Measurements from ENCODE around the gene RABEPK. TPM values are rescaled to one million over a fixed set of nuclear protein-coding genes. Genes with fewer than 3 reads are reported as not detected.
"Not testable (repeated sequence)": the region's sequence is repeated elsewhere in the genome, so short reads cannot be mapped to it uniquely, and the experiment has no call there.

RABEPK gene, protein sequence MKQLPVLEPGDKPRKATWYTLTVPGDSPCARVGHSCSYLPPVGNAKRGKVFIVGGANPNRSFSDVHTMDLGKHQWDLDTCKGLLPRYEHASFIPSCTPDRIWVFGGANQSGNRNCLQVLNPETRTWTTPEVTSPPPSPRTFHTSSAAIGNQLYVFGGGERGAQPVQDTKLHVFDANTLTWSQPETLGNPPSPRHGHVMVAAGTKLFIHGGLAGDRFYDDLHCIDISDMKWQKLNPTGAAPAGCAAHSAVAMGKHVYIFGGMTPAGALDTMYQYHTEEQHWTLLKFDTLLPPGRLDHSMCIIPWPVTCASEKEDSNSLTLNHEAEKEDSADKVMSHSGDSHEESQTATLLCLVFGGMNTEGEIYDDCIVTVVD
- 9.0 TPM for total RNA-seq
- long read RNA-seq, partial matches to known transcripts: 4 of 25 reads
- long read RNA-seq, other reads (novel, unspliced or antisense): 14 of 25 reads

- peak; percentile 100 for ATAC-seq
- DNase-seq: peak; percentile 96
- intact Hi-C loops (cut with micrococcal nuclease): no loop called here
Measured at GRCh38 chr9:125200216-125201047, at the start of gene RABEPK. Gene RABEPK (plus strand): TSS chr9:125200542. CDS start chr9:125203014, 2,472 bp downstream.

GRCh38 chr9:125151730-125152129 is 48.6 kb upstream of the RABEPK start:
- intact Hi-C loops (cut with micrococcal nuclease): no loop called here
- no peak for ATAC-seq
- no peak for DNase-seq

GRCh38 chr9:125153712-125154367 is 46.5 kb upstream of the RABEPK start:
- DNase-seq (no peak), ATAC-seq (peak; percentile 72)
- intact Hi-C loops (cut with micrococcal nuclease): no loop called here

GRCh38 chr9:125156551-125156950 is 43.8 kb upstream of the RABEPK start:
- DNase-seq: no peak
- intact Hi-C loops (cut with micrococcal nuclease): no loop called here
- no peak for ATAC-seq

DNA sequence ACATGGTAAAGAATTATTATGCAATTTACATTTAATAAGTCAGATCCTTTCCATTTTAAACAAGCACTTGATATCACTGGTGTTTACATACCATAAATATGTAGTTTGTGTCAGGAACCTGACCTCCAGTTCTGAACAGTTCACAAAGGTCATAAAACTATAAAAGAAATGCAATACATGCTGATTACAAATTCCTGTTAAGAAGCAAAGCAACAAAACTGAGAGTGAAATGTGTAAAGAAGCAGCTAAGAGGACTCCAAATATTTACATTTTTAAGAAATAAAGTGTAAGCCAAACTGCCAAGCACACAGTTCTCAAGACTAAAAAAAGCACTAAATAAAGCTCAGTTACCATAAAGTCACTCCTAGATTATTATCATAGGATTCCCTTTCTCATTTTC is 39.6 kb upstream of the RABEPK start:
- no peak for ATAC-seq
- intact Hi-C loops (cut with micrococcal nuclease): no loop called here
- no peak for DNase-seq

- peak; percentile 50 for ATAC-seq
- no peak for DNase-seq
- intact Hi-C loops (cut with micrococcal nuclease): no loop called here
Measured at GRCh38 chr9:125161284-125161918, 38.9 kb upstream of the RABEPK start.

DNA sequence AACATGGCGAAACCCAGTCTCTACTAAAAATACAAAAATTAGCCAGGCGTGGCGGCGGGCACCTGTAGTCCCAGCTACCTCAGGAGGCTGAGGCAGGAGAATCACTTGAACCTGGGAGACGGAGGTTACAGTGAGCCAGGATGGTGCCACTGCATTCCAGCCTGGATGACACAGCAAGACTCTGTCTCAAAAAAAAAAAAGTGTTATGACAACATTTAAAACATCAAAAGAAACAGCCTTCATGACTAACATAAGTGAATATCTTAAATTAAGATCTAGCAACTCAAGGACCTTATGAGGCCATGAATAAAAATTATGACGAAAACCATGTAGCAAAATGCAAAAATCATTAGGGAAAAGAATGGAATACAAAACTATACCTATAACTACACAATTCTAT is 37.5 kb upstream of the RABEPK start:
- DNase-seq; intact Hi-C loops (cut with micrococcal nuclease); ATAC-seq: not testable (repeated sequence)

GRCh38 chr9:125166762-125167161 is 33.6 kb upstream of the RABEPK start:
- no peak for DNase-seq
- intact Hi-C loops (cut with micrococcal nuclease): no loop called here
- no peak for ATAC-seq

GRCh38 chr9:125169895-125170294 is 30.4 kb upstream of the RABEPK start:
- ATAC-seq (no peak), DNase-seq (no peak)
- intact Hi-C loops (cut with micrococcal nuclease): no loop called here

DNA sequence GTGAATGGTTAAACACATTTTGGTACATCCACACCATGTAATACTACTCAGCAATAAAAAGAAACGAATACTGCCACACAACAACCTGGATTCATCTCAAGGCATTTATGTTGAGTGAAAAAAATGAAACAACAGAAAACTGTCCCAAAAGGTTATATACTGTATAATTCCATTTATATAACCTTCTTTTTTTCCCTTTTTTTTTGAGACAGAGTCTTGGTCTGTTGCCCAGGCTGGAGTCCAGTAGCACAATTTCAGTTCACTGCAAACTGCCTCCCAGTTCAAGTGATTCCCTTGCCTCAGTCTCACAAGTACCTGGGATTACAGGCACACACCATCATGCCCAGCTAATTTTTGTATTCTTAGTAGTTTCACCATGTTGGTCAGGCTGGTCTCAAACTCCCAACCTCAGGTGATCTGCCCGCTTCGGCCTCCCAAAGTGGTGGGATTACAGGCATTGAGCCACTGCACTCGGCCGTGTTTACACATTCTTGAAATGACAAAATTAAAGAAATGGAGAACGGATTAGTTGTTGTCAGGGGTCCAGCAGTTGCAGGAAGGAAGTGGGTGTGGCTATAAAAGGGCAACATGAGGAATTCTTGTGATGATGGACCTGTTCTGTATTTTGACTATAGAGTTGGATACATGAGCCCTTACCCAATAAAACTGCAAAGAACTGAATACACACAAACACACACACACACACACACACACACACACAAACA is 28.1 kb upstream of the RABEPK start:
- intact Hi-C loops (cut with micrococcal nuclease): no loop called here
- ATAC-seq: no peak

DNA sequence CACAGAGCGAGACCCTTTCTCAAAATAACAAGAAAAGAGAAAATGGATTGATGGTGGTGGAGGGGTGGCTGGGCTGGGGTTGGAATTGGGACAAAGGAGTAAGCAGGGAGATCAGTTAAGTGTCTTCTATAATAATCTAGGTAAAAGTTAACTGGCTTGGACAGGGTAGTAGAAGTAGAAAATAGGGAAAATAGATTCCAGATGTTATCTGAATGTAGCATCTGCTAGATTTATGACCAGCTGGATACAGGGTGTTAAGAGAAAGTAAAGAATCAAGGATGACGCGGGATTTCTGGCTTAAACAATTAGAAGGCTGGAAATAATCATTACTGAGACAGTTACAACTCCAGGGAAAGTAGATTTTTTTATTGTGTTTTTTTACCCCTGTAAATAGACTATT is 23.7 kb upstream of the RABEPK start:
- no peak for ATAC-seq

More for the DNA sequence above, 28.1 kb upstream of the RABEPK start:
- DNase-seq: no peak

GRCh38 chr9:125177888-125178287 is 22.5 kb upstream of the RABEPK start:
- ATAC-seq (no peak), DNase-seq (no peak)
- intact Hi-C loops (cut with micrococcal nuclease): no loop called here

More for the DNA sequence above, 23.7 kb upstream of the RABEPK start:
- no peak for DNase-seq
- intact Hi-C loops (cut with micrococcal nuclease): no loop called here

GRCh38 chr9:125179776-125180175 is 20.6 kb upstream of the RABEPK start:
- ATAC-seq; DNase-seq; intact Hi-C loops (cut with micrococcal nuclease): not testable (repeated sequence)

- intact Hi-C loops (cut with micrococcal nuclease): no loop called here
- ATAC-seq (peak; percentile 17), DNase-seq (no peak)
Measured at GRCh38 chr9:125180876-125181275, 19.5 kb upstream of the RABEPK start.

GRCh38 chr9:125181756-125182155 is 18.6 kb upstream of the RABEPK start:
- ATAC-seq; intact Hi-C loops (cut with micrococcal nuclease); DNase-seq: not testable (repeated sequence)

DNA sequence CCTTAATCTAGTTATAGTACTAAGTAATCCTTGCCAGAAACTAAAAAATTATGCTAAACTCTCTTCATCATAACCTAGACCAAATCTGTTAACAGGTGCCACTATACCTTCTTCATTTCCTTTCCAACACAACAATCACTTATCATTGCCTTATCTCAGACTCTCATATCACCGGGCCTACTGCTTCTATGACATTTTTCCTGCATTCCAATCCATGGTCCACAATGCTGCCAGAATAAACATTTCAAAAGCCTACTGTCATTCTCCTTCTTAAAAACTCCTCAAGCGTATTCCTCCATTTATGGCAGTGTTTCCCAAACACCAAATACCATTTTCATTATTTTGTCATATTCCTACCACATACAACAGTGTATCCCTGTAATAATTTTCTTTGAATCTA is 17.3 kb upstream of the RABEPK start:
- DNase-seq: no peak
- intact Hi-C loops (cut with micrococcal nuclease): no loop called here
- peak; percentile 9 for ATAC-seq

DNA sequence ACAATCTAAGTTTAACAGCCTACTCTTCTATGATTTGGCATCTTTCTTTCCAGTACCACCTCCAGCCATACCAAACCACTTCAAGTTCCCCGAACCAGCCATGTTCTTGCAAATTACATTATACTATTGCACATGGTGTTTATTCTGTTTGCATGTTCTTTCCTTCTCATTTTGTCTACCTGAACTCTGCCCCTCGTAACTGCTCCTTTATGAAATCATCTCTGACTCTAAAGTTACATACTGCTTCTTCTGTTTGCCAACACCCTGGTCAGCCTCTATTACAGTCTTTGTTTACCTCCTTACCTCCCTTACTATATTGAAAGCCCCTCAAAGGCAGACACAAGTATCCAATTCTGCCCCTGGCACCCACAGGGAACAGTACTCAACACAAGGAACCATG is 16.8 kb upstream of the RABEPK start:
- intact Hi-C loops (cut with micrococcal nuclease): no loop called here
- ATAC-seq: no peak
- no peak for DNase-seq

DNA sequence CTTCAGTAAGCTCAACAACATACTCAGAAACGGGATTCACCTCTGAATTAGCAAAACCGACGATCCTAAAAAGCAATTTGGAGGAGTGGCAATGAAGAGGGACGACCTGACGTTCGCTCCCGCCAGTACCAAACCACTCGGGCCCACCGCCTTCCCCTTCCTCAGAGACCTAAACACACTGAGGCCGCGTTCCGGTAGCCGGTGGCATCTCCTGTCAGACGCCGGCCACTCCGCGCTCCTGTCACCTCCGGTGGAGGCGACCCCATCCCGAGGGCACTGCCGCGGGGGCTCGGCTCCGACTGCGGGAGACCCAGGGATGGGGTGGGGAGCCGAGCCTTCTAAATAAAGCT is 11.4 kb upstream of the RABEPK start:
- DNase-seq (peak; percentile 43), ATAC-seq (peak; percentile 8)

More for the DNA sequence above, 11.4 kb upstream of the RABEPK start:
- intact Hi-C loops (cut with micrococcal nuclease): no loop called here
